Effector CD4-positive, alpha-beta T cell (primary cell): Measurements from ENCODE around the gene CEP164.
"Not testable (repeated sequence)": the region's sequence is repeated elsewhere in the genome, so short reads cannot be mapped to it uniquely, and the experiment has no call there.

Experiments used
- DNase-seq: peaks from one replicate; pipeline ENCODE4 v3.0.0-alpha.2; 2020

CEP164 gene

DNA sequence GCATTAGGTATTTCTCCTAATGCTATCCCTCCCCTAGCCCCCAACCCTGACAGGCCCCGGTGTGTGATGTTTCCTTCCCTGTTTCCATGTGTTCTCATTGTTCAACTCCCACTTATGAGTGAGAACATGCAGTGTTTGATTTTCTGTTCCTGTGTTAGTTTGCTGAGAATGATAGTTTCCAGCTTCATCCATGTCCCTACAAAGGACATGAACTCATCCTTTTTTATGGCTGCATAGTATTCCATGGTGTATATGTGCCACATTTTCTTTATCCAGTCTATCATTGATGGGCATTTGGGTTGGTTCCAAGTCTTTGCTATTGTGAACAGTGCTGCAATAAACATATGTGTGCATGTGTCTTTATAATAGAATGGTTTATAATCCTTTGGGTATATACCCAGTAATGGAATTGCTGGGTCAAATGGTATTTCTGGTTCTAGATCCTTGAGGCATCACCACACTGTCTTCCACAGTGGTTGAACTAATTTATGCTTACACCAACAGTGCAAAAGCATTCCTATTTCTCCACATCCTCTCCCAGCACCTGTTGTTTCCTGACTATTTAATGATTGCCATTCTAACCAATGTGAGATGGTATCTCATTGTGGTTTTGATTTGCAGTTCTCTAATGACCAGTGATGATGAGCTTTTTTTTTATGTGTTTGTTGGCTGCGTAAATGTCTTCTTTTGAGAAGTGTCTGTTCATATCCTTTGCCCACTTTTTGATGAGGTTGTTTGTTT, 71.6 kb downstream of the CEP164 start:
- DNase-seq, result not testable (repeated sequence)

DNA sequence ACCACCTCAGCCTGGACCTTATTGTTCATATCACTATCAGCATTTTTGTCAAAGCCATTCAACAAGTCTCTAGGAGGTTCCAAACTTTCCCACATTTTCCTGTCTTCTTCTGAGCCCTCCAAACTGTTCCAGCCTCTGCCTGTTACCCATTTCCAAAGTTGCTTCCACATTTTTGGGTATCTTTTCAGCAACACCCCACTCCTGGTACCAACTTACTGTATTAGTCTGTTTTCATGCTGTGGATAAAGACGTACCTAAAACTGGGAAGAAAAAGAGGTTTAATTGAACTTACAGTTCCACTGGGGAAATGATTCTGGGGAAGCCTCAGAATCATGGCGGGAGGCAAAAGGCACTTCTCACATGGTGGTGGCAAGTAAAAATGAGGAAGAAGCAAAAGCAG, 78.2 kb downstream of the CEP164 start:
- DNase-seq, result not testable (repeated sequence)

DNA sequence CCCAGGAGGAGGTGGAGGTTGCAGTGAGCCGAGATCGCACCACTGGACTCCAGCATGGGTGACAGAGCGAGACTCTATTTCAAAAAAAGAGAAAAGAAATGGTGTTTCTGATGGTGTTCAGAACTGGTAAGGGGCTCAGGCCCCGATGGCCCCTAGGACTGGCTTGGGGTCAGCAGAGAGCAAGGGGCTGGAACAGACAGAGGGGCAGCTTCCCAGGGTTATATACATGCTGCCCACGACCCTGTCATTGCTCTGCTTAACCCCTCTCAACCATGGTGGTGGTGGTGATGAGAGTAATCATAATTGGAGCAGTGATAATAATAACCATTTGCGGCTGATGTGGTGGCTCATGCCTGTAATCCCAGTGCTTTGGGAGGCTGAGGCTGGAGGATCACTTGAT, 79.4 kb downstream of the CEP164 start:
- DNase-seq, result no peak

DNA sequence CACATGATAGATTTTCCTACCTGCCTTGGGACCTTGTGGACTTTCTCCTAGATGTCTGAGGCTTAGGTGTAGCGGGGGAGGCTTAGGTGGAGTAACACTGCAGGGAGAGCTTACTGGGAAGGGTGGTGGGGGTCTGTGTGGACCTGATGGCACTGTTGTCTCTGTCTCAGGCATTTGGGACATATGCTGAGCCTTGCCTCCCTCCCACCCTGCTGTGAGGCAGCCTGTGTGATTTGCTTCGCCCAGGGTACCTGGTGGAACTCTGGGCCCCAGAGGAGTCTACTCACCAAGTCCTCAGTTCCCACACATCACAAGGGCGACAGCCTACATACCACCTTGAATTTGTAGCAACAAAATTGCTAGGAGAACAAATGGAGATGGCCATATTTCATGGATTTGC, 80.7 kb downstream of the CEP164 start:
- DNase-seq, result no peak

DNA sequence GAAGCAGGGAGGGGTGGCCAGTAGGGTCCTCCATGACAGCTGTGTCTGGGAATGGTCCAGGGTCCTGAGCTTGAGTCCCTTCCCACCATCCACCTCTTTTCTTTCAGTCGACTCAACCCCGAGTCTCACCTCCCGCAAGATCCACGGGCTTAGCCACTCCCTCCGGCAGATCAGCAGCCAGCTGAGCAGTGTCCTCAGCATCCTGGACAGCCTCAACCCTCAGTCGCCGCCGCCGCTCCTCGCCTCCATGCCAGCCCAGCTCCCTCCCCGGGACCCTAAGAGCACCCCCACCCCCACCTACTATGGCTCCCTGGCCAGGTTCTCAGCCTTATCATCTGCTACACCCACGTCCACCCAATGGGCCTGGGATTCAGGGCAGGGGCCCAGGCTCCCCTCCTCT, 81.9 kb downstream of the CEP164 start:
- DNase-seq, result no peak

DNA sequence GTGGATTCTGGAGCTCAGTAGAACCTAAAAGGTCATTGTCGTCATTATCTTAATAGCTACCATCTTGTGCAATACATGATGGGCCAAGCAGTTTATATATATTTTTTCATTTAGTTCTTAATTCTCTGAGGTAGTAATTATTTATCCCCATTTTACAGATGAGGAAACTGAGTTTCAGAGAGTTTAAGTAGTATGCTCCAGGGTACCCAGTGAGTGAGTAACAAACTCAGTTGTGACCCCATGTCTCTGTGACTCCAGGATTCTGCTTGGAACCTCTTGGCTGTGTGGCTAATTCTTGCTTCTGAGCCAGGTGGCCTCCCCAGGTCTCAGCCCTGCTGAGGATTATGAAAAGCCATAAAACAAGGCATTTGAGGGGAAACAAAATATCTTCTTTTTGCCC, 82.6 kb downstream of the CEP164 start:
- DNase-seq, result no peak

DNA sequence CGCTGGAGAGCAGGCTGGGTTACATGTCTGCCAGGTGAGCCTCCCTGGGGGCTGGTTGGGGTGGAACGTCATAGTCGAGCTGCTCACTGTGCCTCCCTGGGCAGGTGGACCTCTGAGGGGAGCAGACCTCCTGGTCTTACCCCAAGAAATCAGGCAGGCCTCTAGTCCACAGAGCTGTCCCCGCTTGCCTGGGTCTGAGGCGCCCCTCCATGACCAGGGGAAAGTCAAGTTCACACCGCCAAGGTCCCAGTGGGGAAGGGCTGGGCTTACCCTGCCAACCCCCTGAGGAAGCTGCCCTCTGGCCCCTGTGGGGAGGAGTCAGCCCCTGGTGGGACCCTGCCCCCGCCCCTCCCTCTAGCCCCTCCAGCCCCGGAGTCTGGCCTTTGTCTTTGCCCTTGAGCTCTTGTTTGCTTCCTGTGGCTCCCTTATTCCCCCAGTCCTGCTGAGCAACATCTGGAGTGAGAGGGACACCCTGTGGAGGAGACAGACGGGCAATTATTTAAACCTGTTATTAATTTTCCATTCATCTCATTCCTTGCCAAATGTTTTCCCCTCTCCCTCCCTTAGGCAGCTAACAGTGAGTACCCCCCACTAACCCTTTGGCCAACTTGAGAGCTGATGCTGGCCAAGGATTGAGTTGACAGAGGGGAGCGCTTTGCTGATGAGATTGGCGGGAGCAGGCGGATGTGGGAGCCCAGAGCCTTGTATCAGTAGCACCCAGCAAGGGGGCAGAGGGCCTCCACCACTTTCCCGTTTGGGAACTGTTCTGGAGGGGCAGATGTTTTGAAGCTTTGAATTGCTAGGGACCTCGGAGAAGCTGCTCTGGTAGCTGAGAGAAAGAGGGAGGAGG, 83.4 kb downstream of the CEP164 start:
- DNase-seq, result no peak

DNA sequence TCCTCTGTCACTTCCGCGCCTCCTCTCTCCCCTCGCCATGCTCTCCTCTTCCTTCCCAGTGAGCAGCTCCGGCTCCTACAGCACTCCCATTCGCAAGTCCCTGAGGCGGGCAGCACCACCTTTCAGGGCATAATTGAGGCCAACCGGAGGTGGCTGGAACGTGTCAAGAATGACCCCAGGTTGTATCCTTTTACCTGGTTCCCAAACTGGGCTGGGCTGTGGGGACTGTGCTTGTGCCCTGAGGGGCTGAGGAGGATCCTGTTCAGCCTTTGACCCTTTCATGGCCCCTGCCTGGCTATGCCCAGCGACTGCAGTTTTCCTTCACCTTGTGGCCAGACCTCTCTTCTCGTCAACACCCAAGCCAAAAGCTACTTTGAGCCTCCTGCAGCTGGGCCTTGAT, 84.1 kb downstream of the CEP164 start:
- DNase-seq, result no peak

DNA sequence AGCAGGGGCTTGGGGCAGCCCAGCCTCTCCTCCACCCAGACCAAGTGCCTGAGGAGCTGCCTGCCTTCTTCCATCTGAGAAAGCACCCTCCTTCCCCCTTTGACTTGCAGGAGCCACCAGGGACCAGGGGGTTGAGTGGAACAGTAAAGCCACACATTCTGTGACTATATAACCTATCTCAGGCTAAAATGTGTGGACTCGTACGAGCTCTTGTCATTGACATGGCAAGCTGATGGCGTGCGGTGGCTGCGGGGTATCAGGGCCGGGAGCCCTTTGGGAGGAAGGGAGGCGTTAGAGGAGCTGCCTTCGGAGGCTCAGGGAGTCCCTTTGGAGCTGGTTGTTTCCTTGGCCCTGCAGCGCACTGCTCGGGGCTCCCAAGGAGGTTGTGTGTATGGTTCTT, 84.5 kb downstream of the CEP164 start:
- DNase-seq, result no peak

DNA sequence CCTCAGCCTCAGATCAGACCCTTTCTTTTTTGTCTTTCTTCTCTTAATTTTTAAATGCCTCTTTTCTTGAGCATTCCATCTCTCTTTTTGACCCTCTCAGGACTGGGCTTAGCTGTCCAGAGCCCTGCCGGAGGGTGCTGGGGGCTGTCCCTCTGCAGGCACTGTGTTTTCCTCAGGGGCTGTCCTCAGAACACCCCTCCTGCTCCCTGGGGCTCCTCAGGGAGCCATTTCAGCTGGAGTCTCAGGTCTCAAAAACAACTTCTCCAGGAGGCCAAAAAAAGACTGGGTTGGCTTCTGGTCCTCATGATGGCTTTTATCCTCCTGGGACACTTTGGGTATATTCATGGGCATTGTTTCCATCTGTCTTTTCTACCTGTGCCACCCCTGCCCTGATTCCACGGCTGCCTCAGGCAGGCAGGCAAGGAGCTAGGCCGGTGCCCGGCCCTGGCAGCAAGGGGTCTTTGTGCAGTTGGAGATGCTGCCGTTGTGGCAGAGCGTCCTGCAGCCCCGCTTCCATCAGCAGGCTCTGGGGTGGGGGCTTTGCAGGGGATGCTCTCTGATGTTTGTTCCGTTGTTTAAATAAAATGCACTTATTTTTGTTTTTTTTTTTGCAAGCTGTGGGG, 85.1 kb downstream of the CEP164 start:
- DNase-seq, result no peak

DNA sequence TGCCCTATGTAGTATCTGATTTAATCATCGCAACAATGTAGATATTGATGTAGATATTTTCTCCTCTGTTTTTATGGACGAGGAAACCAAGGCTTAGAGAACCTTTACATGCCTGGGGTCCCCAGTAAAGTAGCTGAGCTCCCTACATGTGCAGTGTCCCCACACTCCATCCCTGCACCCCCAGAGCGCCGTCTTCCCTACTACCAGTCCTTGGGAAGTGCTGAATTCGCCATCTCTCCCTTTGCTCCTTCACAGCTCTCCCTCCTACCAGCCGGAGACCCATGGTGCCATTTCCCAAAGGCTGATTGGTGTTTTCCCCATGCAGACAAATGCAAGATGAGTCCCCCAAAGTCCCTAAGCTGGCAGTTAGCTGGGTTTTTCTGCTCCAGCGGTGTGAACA, 86.0 kb downstream of the CEP164 start:
- DNase-seq, result no peak

DNA sequence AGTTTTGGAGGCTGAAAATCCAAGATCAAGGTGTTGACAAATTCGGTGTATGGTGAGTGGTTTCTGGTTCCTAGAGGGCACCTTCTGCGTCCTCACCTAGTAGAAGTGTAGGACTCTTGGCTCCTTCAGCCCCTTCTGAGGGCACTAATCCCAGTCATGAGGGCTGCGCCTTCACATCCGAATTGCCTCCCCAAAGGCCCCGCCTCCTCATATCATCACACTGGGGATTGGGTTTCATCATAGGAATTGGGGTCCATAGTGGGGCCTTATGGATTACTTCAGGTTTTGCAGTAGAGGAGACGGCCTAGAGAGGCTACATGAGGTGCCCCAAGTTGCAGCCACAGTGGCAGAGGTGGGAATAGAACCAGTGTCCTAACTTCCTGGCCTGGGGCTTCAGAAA, 87.1 kb downstream of the CEP164 start:
- no peak for DNase-seq

DNA sequence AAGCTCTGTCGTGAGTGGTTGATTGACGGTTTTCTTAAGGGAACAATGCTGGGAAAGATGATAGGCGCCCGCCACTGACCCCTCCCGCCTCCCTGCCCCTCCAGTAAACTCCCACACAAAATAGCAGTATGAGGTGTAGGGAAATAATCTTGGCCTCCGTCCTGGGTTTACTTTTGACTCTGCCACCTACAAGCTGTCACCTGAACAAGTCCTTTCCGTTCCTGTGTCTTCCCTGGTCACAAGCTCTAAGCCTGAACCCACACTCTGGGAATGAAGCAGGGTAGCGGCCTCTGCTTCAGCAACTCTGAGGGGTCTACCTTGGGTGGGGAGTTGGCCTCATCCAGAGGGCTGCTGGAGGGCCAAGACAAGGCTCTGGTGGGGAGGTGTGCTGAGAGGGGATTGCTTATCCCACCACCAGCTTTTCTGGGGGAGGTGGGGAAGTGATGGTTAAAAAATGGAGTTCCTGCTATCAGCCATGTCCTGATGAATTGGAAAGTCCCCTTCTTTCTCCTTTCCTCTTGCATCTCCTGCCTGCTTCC, 87.8 kb downstream of the CEP164 start:
- DNase-seq, result no peak

DNA sequence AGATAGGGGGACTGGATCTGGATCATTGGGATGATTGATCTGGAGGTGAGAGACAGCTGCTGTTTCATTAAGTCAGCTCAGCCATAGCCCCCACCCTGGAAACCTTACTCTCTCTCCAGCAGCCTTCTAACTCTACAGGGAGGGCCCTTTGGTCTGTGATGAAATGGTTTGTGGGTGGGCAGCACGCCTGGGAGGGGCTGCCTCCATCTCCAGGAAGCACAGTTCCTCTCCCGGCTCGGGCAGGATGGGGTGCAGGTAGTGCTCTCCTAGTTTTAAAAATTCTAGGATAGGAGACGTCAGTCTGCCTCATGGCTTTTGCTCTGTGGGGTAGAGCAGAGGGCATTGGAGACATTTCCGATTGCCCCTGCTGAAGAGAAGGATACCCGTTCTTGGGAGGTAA, 89.7 kb downstream of the CEP164 start:
- DNase-seq, result no peak

DNA sequence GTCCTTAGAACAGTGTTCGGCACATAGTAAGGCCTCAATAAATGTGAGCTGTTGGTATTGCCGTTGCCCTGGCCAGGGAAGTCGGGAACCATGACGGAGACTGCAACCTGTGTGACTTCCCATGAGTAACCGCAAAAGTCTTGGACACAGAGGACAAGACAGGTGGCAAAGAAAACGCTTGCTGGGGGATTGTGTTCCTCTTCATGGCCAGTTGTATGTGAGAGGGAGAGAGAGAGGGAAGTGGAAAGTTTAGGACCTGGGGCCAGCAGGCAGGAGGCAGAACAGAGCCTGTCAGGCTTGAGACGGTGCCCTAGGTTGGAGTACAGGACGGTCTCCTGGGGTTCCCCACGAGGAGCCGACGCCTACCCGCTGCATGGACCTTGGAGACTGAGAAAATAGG, 90.2 kb downstream of the CEP164 start:
- DNase-seq, result no peak

DNA sequence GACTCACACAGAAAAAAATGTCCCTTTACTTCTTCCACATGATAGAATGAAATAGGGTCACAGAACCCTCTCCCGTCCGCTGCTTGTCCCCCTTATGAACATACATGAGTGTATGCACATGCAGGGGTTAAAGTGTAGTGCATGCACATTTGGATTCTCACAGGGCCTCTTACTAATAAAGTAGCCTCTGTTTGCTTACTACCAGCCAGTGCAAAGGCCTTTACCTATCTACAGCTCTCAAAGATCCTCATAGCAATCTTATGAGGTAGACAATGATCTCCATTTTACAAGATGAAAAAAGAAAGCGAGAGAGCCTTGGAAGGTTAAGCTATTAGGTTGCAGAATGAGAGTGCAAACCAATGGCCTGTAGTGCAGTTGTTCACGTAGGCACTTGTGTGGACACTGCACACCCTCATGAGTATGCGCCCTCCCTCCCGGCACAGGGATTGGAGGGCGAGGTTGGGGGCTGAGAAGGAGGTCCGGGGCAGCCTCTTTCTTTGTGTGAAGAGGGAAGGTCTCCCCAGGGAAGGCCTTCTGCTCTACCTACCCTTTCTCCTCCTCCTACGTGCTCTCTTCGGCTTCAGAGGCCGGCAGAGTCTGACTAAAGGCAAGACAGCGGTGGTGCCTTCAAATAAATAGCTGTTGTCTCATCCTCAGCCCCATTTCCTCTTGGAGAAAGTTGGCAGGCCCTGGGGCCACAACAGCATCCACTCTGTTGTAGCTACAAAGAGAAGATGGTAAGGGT, 91.3 kb downstream of the CEP164 start:
- no peak for DNase-seq

DNA sequence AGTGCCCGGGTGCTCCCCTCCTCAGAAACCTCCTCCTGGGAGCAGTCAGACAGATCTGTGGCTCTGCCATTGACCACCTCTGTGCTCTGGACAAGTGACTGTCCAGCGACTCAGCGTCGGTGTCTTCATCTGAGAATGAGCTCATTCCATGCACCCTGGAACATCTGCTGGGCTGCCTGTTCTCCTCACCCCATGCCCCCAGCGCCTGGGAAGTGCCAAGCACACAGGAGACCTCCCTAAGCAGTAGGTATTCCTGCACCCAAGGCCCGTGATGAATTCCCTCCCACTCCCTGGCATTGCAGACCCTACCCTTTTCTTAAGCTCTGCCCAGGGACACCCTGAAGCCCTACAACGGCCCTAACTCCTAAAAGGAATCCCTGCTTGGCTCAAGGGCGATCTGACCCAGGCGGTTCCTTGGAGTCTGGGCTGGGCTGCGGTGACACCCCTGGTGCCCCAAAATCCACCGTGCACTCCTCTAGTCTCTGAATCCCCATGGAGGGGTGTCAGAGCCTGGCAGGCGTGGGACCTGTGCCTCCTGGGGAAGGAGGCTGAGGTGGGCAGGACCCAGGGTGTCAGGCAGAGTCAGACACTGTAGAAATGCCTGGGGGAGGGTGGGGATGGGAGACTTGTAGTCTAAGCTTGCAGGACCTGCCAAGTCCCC, 92.0 kb downstream of the CEP164 start:
- DNase-seq, result no peak

DNA sequence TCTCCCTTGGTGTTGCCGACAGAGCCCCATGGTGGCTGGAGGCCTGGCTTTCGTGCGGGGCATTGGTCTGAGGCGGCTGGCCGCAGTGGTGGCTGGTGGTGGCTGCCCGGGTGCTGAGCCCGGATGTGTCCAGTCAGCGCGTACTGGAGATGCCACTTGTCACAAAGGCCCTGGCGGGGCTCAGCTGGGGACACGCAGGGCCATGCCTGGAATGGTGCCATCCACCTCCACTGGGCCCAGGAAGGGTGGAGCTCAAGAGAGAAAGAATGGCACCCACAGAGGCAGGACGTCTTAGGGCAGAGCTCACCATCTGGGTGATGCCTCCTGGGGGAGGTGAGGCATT, 92.5 kb downstream of the CEP164 start:
- no peak for DNase-seq

DNA sequence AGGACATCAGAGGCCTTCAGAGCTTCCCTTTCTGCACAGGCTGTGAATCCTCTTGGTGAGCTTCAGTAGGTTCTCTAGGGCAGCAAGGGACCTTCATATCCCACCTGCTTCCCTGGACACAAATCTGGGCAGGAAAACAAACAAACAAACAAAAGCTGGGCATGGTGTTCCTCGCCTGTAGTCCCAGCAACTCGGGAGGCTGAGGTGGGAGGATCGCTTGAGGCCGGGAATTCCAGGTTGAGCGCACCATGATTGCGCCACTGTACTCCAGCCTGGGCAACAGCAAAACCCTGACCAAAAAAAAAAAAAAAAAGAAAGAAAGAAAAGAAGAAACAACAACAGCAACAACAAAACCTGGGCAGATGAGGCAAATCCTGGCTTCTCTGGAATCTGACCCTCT, 92.9 kb downstream of the CEP164 start:
- DNase-seq, result no peak

DNA sequence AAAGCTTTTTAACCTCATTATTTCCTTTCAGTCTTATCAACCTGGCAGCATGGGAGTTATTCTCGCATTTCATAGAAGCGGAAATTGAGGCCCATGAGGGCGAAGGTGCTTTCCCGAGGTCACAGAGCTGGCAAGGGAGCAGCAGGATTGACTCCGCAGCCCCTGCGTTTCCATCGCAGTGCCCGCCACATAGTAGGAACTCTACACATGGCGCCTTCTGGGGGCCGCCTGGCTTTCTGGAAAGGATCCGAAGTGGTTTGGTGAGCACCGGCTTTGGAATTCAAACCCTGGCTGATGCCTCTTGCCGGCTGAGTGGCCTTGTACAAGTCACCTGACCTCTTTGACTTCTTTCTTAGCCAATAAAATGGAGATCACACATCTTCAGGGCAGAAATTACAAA, 93.4 kb downstream of the CEP164 start:
- no peak for DNase-seq

DNA sequence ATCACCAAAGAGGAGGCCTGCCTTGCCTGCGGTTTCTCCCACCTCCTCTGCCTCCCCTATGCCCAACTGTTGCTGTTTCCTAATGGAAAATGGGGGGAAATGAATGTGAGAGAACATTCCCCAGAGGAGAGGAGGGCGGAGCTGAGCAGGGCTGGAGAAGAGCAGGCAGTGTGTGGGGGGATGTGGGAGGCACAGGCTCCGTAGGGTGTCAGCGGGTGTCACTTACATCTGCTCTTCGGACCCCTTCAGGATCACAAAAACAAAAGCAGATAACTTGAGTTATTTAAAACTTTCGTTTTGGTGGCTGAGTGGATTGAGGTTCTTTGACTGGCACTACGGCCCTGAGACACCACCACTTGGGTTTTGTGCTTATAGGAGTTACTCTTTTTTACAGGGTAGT, 93.8 kb downstream of the CEP164 start:
- DNase-seq, result no peak

DNA sequence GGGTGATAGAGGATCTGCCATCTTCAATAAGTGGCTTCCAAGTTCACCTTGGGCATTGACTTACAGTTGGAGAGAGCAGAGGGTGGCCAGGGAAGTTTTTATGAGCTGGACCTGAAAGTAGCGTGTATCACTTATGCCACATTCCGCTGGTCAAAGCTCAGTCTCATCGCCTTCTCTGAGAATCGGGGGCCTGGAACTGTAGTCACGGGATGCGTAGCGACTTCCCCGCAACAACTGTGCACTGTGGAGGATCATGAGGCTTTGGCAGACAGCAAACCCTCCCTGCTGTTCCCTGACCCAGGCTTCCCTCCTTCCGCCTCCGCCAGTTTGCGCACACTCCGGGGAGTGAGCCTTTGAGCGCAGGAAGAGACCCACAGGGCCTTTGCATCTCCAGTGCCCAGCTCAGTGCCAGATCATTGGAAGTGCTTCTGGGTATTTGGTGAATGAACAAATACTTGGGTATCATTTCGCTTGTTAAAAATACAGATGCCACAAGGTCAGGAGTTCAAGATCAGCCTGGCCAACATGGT, 95.5 kb downstream of the CEP164 start:
- no peak for DNase-seq
